OCI-LY1 (cell line): ENCODE data around the gene ITPA.

ENCODE experiments used
- H2AFZ ChIP-seq: fragments of 200-600 bp; sonication (generic), shearing (Covaris generic); 2 replicates; pipeline ENCODE4 v1.6.0; 2014; ENCODE audit warnings: antibody characterized with exemption, mild to moderate bottlenecking, low read length
- H3F3A ChIP-seq: fragments of 200-600 bp; sonication (generic), shearing (Covaris generic); 2 replicates; pipeline ENCODE4 v1.6.0; 2014; ENCODE audit warnings: mild to moderate bottlenecking, antibody characterized with exemption, low read length, moderate library complexity; ENCODE audit not compliant: insufficient read depth
- H3K27ac ChIP-seq: fragments of 200-600 bp; sonication (generic); 2 replicates; pipeline ENCODE4 v1.5.1; 2014; ENCODE audit warnings: low read length, mixed run types, mild to moderate bottlenecking, low read depth; ENCODE audit not compliant: poor library complexity, severe bottlenecking
- H3K27me3 ChIP-seq: fragments of 200-600 bp; sonication (generic); 2 replicates; pipeline ENCODE4 v1.6.0; 2014; ENCODE audit warnings: antibody characterized with exemption, mild to moderate bottlenecking, low read length, moderate library complexity; ENCODE audit not compliant: insufficient read depth
- H3K36me3 ChIP-seq: fragments of 200-600 bp; sonication (generic); 2 replicates; pipeline ENCODE4 v1.6.1; 2014; ENCODE audit warnings: mild to moderate bottlenecking, antibody characterized with exemption, low read length, moderate library complexity, mixed read lengths; ENCODE audit not compliant: insufficient read depth
- H3K4me1 ChIP-seq: fragments of 200-600 bp; sonication (generic); 2 replicates; pipeline ENCODE4 v1.5.1; 2014; ENCODE audit warnings: mild to moderate bottlenecking, low read length, moderate library complexity; ENCODE audit not compliant: insufficient read depth, severe bottlenecking
- H3K4me2 ChIP-seq: fragments of 200-600 bp; sonication (generic), shearing (Covaris generic); 2 replicates; pipeline ENCODE4 v1.6.1; 2014; ENCODE audit warnings: low read length
- H3K4me3 ChIP-seq: fragments of 200-600 bp; sonication (generic); 2 replicates; pipeline ENCODE4 v1.5.1; 2014; ENCODE audit warnings: low read length, low read depth, mild to moderate bottlenecking, mixed read lengths; ENCODE audit not compliant: poor library complexity, severe bottlenecking
- H3K79me2 ChIP-seq: fragments of 200-600 bp; shearing (Covaris generic); 2 replicates; pipeline ENCODE4 v1.6.1; 2016; ENCODE audit warnings: mixed run types, low read length, mixed read lengths; ENCODE audit not compliant: insufficient read depth
- H3K9ac ChIP-seq: fragments of 200-600 bp; sonication (generic), shearing (Covaris generic); 2 replicates; pipeline ENCODE4 v1.6.1; 2014; ENCODE audit warnings: mild to moderate bottlenecking, low read length, mixed read lengths
- H3K9me2 ChIP-seq: fragments of 200-600 bp; sonication (generic), shearing (Covaris generic); 2 replicates; pipeline ENCODE4 v1.6.1; 2014; ENCODE audit warnings: low read depth, mild to moderate bottlenecking, low read length, mixed read lengths
- H3K9me3 ChIP-seq: fragments of 200-600 bp; shearing (Covaris generic); 2 replicates; pipeline ENCODE4 v1.6.1; 2014; ENCODE audit warnings: low read length, mixed read lengths
- H4K20me1 ChIP-seq: fragments of 200-600 bp; sonication (generic), shearing (Covaris generic); 2 replicates; pipeline ENCODE4 v1.6.0; 2016; ENCODE audit warnings: mild to moderate bottlenecking, low read length; ENCODE audit not compliant: insufficient read depth
- CTCF ChIP-seq: fragments of 200-600 bp; sonication (generic), shearing (Covaris generic); IDR thresholded peaks from 2 replicates; pipeline ENCODE4 v1.5.1; 2017; ENCODE audit warnings: mild to moderate bottlenecking, antibody characterized with exemption, low read length, moderate library complexity, mixed read lengths
- EZH2 ChIP-seq: fragments of 200-600 bp; sonication (generic), shearing (Covaris generic); IDR thresholded peaks from 2 replicates; pipeline ENCODE4 v1.8.0; 2017; ENCODE audit warnings: borderline replicate concordance, mixed run types, mild to moderate bottlenecking, antibody characterized with exemption, low read length, moderate library complexity, mixed read lengths

Gene ITPA

GRCh38 chr20:3233991-3234498 lies 24.7 kb downstream of the ITPA start:
- H3K27ac ChIP-seq, result no peak overlapping the region
- H3K36me3 ChIP-seq, result no peaks in the 10 kb centered on the region
- no peaks in the 10 kb centered on the region for H3K4me1 ChIP-seq
- 0 out of 2 replicates have a peak, but pooled peaks cover 6% of the 10 kb centered on the region for H3K27me3 ChIP-seq
- H3K4me3 ChIP-seq, result no peak overlapping the region
- no peak overlapping the region for H3K4me2 ChIP-seq
- no peaks in the 10 kb centered on the region for H3K79me2 ChIP-seq
- H3F3A ChIP-seq, result no peaks in the 10 kb centered on the region
- H3K9me2 ChIP-seq, result no peaks in the 10 kb centered on the region
- no peak overlapping the region for H2AFZ ChIP-seq
- no peaks in the 10 kb centered on the region for H3K9me3 ChIP-seq
- TF ChIP-seq EZH2, result no peak
- no peak for TF ChIP-seq CTCF
- no peaks in the 10 kb centered on the region for H4K20me1 ChIP-seq
- H3K9ac ChIP-seq, result no peak overlapping the region

- H3K27ac ChIP-seq, result no peak overlapping the region
- H3K9me2 ChIP-seq, result no peaks in the 10 kb centered on the region
- H3K79me2 ChIP-seq, result no peaks in the 10 kb centered on the region
- no peak overlapping the region for H3K4me2 ChIP-seq
- TF ChIP-seq EZH2 (no peak), CTCF (no peak)
- peaks cover 4% of the 10 kb centered on the region for H3K4me1 ChIP-seq
- no peaks in the 10 kb centered on the region for H3F3A ChIP-seq
- no peak overlapping the region for H3K9ac ChIP-seq
- no peak overlapping the region for H3K4me3 ChIP-seq
- no peak overlapping the region for H2AFZ ChIP-seq
- H3K27me3 ChIP-seq, result 0 out of 2 replicates have a peak, but pooled peaks cover 13% of the 10 kb centered on the region
- no peaks in the 10 kb centered on the region for H3K9me3 ChIP-seq
- no peaks in the 10 kb centered on the region for H4K20me1 ChIP-seq
- H3K36me3 ChIP-seq, result no peaks in the 10 kb centered on the region
Observed at GRCh38 chr20:3235666-3236324, 26.5 kb downstream of the ITPA start.

GRCh38 chr20:3237011-3237957 lies 28.0 kb downstream of the ITPA start:
- H3K9ac ChIP-seq, result no peak overlapping the region
- TF ChIP-seq CTCF, result no peak
- TF ChIP-seq EZH2, result no peak

More at GRCh38 chr20:3237011-3237957, 28.0 kb downstream of the ITPA start:
- Histone ChIP-seq H4K20me1 (no peaks in the 10 kb centered on the region), H3K27ac (no peak overlapping the region), H3F3A (no peaks in the 10 kb centered on the region), H3K4me3 (peak overlapping the region; percentile 68), H3K9me2 (no peaks in the 10 kb centered on the region), H3K27me3 (0 out of 2 replicates have a peak, but pooled peaks cover 13% of the 10 kb centered on the region), H3K4me1 (peaks cover 4% of the 10 kb centered on the region), H3K4me2 (peak overlapping the region; percentile 71), H3K36me3 (no peaks in the 10 kb centered on the region), H3K79me2 (no peaks in the 10 kb centered on the region), H3K9me3 (no peaks in the 10 kb centered on the region), H2AFZ (no peak overlapping the region)
